ENCODE data around the gene EIF3K. TPM values are rescaled to one million over a fixed set of nuclear protein-coding genes. Genes with fewer than 3 reads are reported as not detected.

The EIF3K gene
- polyA plus RNA-seq, 2 of the 4 experiments (the other 2 are of a cell fraction): 419 to 937 TPM

DNA sequence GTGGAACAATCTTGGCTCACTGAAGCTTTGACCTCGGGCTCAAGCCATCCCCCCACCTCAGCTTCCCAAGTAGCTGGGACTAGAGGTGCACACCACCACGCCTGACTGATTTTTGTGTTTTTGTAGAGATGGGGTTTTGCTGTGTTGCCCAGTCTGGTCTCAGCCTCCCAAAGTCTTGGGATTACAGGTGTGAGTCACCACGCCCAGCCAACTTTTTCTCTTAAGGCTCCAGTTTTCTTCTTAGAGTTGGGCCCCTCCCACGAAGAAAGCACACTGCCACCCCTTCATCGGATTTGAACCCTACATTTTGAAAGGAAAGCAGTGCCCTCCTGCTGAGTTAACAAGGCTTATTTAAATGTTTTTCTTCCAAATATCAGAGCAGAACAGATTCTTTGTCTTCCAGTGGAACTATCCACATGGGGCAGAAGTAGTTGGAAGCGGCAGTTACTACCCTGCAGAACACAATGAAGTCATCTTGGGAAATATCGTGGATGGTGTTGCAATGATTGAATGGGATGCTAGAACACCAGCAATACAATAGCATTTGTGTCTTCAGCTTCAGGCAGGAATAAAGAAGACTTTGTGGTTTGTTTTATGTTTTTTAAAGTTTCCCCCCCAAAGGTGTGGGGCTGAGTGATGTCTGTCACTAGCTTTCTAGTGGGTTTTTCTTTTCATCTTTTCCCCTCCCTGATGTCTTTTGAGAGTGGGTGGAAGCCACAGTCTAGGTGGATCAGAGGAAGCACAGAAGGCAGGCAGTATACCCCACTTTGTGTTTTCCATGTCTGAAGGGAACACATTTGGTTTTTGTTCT, 37.4 kb downstream of the EIF3K start:
- WGBS (ENCODE audit: missing lambda C conversion rate): 60% methylated on average over 7 of the region's 7 CpGs
- H3K4me1 ChIP-seq: peaks cover 98% of the 10 kb centered on the region
- no peak for ATAC-seq
- H3K4me2 ChIP-seq: peak overlapping the region; percentile 83
- POLR2A ChIA-PET: interaction anchor here (1.4 to 4.6 kb wide), 4 partner anchors 8 to 193 kb away, joined by 3 to 47 read pairs (median 21); partner anchors contain the start of gene ACTN4
- H3K9me3 ChIP-seq: no peaks in the 10 kb centered on the region
- TF ChIP-seq POLR2AphosphoS2 (conservative IDR thresholded peaks at IDR 0.05; ENCODE audit: low read length) (peak; percentile 51; the same call in 1 of the 2 replicates), ZNF302 (CRISPR knock-in tag; IDR thresholded peaks at IDR 0.05) (no peak), EHF (CRISPR knock-in tag; IDR thresholded peaks at IDR 0.05) (peak; percentile 64), ATOH8 (CRISPR knock-in tag; IDR thresholded peaks at IDR 0.05; ENCODE audit: low read depth) (peak; percentile 13), FOSL2 (IDR thresholded peaks at IDR 0.05) (no peak), FOSL2 (CRISPR knock-in tag; IDR thresholded peaks at IDR 0.05) (peak; percentile 75), JUN (IDR thresholded peaks at IDR 0.05) (peak in 1 of 2 experiments; percentile 49; a peak in 2 of 5 replicates), CEBPB (IDR thresholded peaks at IDR 0.05) (peak; percentile 93 to 96; a peak in 3 of 4 replicates), HOXB5 (CRISPR knock-in tag; IDR thresholded peaks at IDR 0.05) (peak; percentile 35; the same call in 1 of the 2 replicates), CHD4 (IDR thresholded peaks at IDR 0.05; ENCODE audit: borderline replicate concordance) (no peak), HOXA7 (CRISPR knock-in tag; IDR thresholded peaks at IDR 0.05) (peak; percentile 34; the same call in 1 of the 2 replicates), KDM5A (IDR thresholded peaks at IDR 0.05) (no peak), RAD21 (conservative IDR thresholded peaks at IDR 0.05 in 1 of 2, IDR thresholded peaks at IDR 0.05 in 1 of 2) (0 out of 5 replicates have a peak, but pooled peaks of 1 of the 2 experiments have one; percentile 12), HOXB13 (CRISPR knock-in tag; IDR thresholded peaks at IDR 0.05; ENCODE audit: low read depth) (peak; percentile 55)
- TF ChIP-seq, protein P1, sequence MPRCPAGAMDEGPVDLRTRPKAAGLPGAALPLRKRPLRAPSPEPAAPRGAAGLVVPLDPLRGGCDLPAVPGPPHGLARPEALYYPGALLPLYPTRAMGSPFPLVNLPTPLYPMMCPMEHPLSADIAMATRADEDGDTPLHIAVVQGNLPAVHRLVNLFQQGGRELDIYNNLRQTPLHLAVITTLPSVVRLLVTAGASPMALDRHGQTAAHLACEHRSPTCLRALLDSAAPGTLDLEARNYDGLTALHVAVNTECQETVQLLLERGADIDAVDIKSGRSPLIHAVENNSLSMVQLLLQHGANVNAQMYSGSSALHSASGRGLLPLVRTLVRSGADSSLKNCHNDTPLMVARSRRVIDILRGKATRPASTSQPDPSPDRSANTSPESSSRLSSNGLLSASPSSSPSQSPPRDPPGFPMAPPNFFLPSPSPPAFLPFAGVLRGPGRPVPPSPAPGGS (IDR thresholded peaks at IDR 0.05): no peak
- DNase-seq (ENCODE audit: low read depth in 1 of 2, low spot score in 1 of 2): peak in 1 of 2 experiments; percentile 79
- H3K27ac ChIP-seq: peak overlapping the region; percentile 87 to 91
- CTCF ChIA-PET: interaction anchor here (0.8 to 20.1 kb wide), 10 partner anchors 8 to 211 kb away, joined by 3 to 336 read pairs (median 6); partner anchors contain the start of gene ACTN4
- no peak overlapping the region for H3K4me3 ChIP-seq
- peak; percentile 87 for FAIRE-seq

DNA sequence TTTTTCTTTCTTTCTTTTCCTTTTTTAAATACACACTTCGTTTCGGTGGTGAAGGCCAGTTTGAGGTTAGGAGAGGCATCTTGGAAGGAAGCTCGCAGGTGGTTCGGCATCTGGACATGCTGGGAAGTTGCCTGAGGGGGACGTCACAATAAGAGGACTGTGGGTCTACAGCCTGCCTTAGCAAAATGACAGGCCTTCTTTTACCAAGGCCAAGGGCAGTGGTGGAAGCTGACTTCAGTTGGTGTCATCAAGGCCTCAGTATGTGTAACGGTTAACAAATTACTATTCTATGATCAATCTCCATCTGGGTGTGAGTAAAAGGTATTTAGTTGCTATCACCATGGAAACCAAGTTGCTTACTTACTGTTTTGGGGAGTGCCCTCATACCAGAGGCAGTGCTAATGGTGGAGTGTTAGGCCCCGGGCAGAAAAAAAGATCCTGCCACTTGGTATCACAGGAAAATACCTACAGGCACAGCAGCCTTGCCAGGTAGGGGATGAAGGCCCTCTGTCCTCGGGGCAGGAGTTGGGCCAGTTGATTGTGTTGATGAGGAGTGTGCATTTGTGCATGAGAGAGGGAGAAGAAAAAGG, 38.7 kb downstream of the EIF3K start:
- WGBS (ENCODE audit: missing lambda C conversion rate): 8% methylated on average over 8 of the region's 8 CpGs
- peaks cover 98% of the 10 kb centered on the region for H3K4me1 ChIP-seq
- FAIRE-seq (no peak), ATAC-seq (peak; percentile 65 to 70), DNase-seq (ENCODE audit: low read depth in 1 of 2, low spot score in 1 of 2) (peak; percentile 95 to 96)
- ChIA-PET POLR2A (interaction anchor here (0.8 to 4.6 kb wide), 6 partner anchors 9 to 242 kb away, joined by 3 to 47 read pairs (median 8); partner anchors contain the start of genes ACTN4, EIF3K, NFKBIB and SIRT2), CTCF (interaction anchor here (0.6 to 20.1 kb wide), 13 partner anchors 9 to 81 kb away, joined by 3 to 336 read pairs (median 4); partner anchors contain the start of gene ACTN4)
- H3K9me3 ChIP-seq: no peaks in the 10 kb centered on the region
- peak overlapping the region; percentile 83 for H3K4me2 ChIP-seq
- H3K27ac ChIP-seq: peak overlapping the region; percentile 87 to 91
- H3K4me3 ChIP-seq: peak overlapping the region; percentile 12
- TF ChIP-seq, protein P1 (IDR thresholded peaks at IDR 0.05): no peak; the same call in 2 of the 3 replicates
- no peak for TF ChIP-seq EHMT2 (IDR thresholded peaks at IDR 0.05; ENCODE audit: low read depth)
- TF ChIP-seq REST (IDR thresholded peaks at IDR 0.05): no peak
- TF ChIP-seq ZC3H11A (IDR thresholded peaks at IDR 0.05): no peak
- no peak for TF ChIP-seq POLR2A (IDR thresholded peaks at IDR 0.05; ENCODE audit: low read length)
- TF ChIP-seq RCOR1 (IDR thresholded peaks at IDR 0.05; ENCODE audit: low read depth, low read length): no peak
- TF ChIP-seq HOXA7 (CRISPR knock-in tag; IDR thresholded peaks at IDR 0.05): peak; percentile 23; the same call in 1 of the 2 replicates
- TF ChIP-seq POLR2AphosphoS2 (conservative IDR thresholded peaks at IDR 0.05; ENCODE audit: low read length): peak; percentile 29; the same call in 1 of the 2 replicates
- peak; percentile 75 for TF ChIP-seq TP53 (CRISPR knock-in tag; IDR thresholded peaks at IDR 0.05)
- 0 out of 2 replicates have a peak, but pooled peaks have one; percentile 13 for TF ChIP-seq FOXS1 (CRISPR knock-in tag; IDR thresholded peaks at IDR 0.05)
- TF ChIP-seq HEYL (CRISPR knock-in tag; IDR thresholded peaks at IDR 0.05): no peak; the same call in 1 of the 2 replicates
- no peak; the same call in 1 of the 2 replicates for TF ChIP-seq FOSL2 (IDR thresholded peaks at IDR 0.05)
- TF ChIP-seq FOSL2 (CRISPR knock-in tag; IDR thresholded peaks at IDR 0.05): peak; percentile 96
- no peak for TF ChIP-seq RAD21 (conservative IDR thresholded peaks at IDR 0.05 in 1 of 2, IDR thresholded peaks at IDR 0.05 in 1 of 2)
- TF ChIP-seq, protein P2, sequence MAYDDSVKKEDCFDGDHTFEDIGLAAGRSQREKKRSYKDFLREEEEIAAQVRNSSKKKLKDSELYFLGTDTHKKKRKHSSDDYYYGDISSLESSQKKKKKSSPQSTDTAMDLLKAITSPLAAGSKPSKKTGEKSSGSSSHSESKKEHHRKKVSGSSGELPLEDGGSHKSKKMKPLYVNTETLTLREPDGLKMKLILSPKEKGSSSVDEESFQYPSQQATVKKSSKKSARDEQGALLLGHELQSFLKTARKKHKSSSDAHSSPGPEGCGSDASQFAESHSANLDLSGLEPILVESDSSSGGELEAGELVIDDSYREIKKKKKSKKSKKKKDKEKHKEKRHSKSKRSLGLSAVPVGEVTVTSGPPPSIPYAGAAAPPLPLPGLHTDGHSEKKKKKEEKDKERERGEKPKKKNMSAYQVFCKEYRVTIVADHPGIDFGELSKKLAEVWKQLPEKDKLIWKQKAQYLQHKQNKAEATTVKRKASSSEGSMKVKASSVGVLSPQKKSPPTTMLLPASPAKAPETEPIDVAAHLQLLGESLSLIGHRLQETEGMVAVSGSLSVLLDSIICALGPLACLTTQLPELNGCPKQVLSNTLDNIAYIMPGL (CRISPR knock-in tag; IDR thresholded peaks at IDR 0.05; ENCODE audit: borderline replicate concordance): no peak
